Aorta (tissue), 5 donors: ENCODE results near the gene GPR37. TPM values are rescaled to one million over a fixed set of nuclear protein-coding genes. Genes with fewer than 3 reads are reported as not detected.

ENCODE experiments used
- ATAC-seq: fragments of 200-7000 bp; cut with Tn5 transposase; one replicate; pipeline ENCODE4 v1.9.1; 2022; ENCODE audit warnings: moderate library complexity; ENCODE audit not compliant: low FRiP score
- DNase-seq, 2 donors: peaks; one replicate each; pipeline ENCODE4 v3.0.0-alpha.2; 2020
- H3K27ac ChIP-seq, 2 donors: one replicate each; pipeline ENCODE4 v1.5.1; 2013; ENCODE audit warnings: low read length in 2 of 2, mild to moderate bottlenecking in 2 of 2, moderate library complexity in 2 of 2, control low read depth in 1 of 2, inconsistent platforms in 1 of 2, low read depth in 1 of 2
- H3K27me3 ChIP-seq, 2 donors: one replicate each; pipeline ENCODE4 v1.6.1; 2013; ENCODE audit warnings: control low read depth in 1 of 2, low read length in 1 of 2, mild to moderate bottlenecking in 1 of 2, moderate library complexity in 1 of 2; ENCODE audit not compliant: insufficient read depth in 2 of 2, control insufficient read depth in 1 of 2
- H3K36me3 ChIP-seq, 2 donors: one replicate each; pipeline ENCODE4 v1.6.1; 2013; ENCODE audit warnings: control low read depth in 1 of 2, low read length in 1 of 2, mild to moderate bottlenecking in 1 of 2; ENCODE audit not compliant: insufficient read depth in 2 of 2, control insufficient read depth in 1 of 2
- H3K4me1 ChIP-seq, 2 donors: one replicate each; pipeline ENCODE4 v1.6.1; 2013; ENCODE audit warnings: low read length in 2 of 2, control low read depth in 1 of 2, mild to moderate bottlenecking in 1 of 2, moderate library complexity in 1 of 2; ENCODE audit not compliant: insufficient read depth in 2 of 2, control insufficient read depth in 1 of 2
- H3K4me3 ChIP-seq, 2 donors: one replicate each; pipeline ENCODE4 v1.5.1; 2013; ENCODE audit warnings: low read length in 2 of 2, control low read depth in 1 of 2, mild to moderate bottlenecking in 1 of 2
- H3K9me3 ChIP-seq: one replicate; pipeline ENCODE4 v1.6.1; 2013; ENCODE audit warnings: mild to moderate bottlenecking, low read length; ENCODE audit not compliant: control insufficient read depth
- WGBS, 2 donors: extraction: QIAGEN DNeasy Blood & Tissue Kit; methylation state at CpG; one replicate each; pipeline ENCODE4 v1.1.7; 2013; 5-methylcytosine and 5-hydroxymethylcytosine counted together
- intact Hi-C, 2 donors: fragments of 100-400 bp; cut with DNase I; formaldehyde crosslinking; loops; one replicate each; pipeline versions ENCODE4 v1.14.2 to v1.15.0; 2022
- polyA plus RNA-seq, 2 donors: library from polyadenylated mRNA; stranded (reverse); fragments of 200-250 nt; gene quantifications; one replicate each; pipeline ENCODE4 v1.2.3, GENCODE V29; 2013
- total RNA-seq, 2 donors: library from RNA; stranded (reverse); fragmentation: NEBNext Ultra II Directional; extraction: Animal tissue kit (Norgen Biotek cat#: 25700); gene quantifications; one replicate each; pipeline ENCODE4 v1.2.1, GENCODE V29; 2021
- donor health status: healthy with polysubstance abuse.
- donor health status: Bipolar disorder and iron deficiency.
- donor health status: DM: no; HTN: no; CAD: no.
- donor health status: DM: no; HTN: no; CAD: no.
- donor health status: DM: yes; HTN: yes; CAD: no.

The GPR37 gene
- total and polyA plus RNA-seq, 4 donors, result 0.31 to 0.99 (median 0.51) TPM

DNA sequence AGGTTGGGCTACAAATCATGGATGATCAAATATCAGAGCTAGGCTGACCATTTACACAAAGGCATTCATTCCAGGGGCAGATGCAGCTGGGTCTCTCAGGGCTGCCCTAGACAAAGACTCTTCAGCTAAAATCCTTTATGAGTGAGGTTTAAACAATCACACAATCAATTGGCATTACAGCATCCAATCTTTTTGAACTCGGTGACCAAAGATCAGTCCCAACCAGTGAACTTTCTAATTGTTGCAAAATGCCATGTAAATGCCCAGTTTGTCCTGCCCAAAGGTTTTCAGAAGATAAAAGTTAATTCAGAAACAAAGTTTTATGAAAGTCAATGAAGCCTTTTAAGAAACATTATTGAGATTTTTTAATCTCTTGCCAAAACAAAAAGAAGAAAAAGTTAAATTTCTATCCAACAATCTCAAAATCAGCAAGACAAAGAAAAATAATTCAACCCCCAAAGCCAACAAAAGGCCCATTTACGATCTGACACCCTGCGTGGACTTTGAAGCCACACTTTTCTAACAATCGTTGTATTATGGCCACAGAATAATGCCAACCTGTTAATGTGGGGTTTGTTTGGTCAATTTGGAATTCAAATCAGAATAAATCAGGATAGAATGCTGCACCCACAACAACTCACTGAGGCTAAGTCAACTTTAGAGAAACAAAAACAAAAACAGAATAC is 40.9 kb downstream of the GPR37 start:
- no peak for DNase-seq
- no peaks in the 10 kb centered on the region for H3K27me3 ChIP-seq
- H3K27ac ChIP-seq, result no peak overlapping the region
- H3K4me3 ChIP-seq, result no peak overlapping the region
- no peak for ATAC-seq
- intact Hi-C loops, result no loop called here
- no peaks in the 10 kb centered on the region for H3K4me1 ChIP-seq
- no peaks in the 10 kb centered on the region for H3K36me3 ChIP-seq
- no peaks in the 10 kb centered on the region for H3K9me3 ChIP-seq
- WGBS, 2 donors, result 39 to 67% methylated on average over 4 of the region's 4 CpGs

DNA sequence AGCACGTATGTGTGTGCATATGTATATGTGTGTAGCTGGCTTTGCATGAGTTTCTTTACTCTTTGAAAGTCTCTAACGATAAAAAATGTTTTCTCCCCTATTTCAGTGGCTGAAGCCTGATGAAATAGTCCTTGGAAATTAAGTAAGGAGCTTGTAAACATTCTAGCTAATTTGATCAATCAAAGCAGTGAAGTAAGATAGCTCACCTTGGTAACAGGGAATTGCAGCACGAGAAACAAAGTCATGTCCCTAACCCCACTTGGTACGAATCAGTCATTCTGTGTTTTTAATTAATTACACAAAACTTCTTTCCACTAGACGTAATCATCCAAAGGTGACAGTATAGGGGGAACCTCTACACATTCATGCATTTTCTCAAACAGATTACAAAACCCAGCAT is 41.5 kb downstream of the GPR37 start:
- no peak overlapping the region for H3K4me3 ChIP-seq
- no peak overlapping the region for H3K27ac ChIP-seq
- no peaks in the 10 kb centered on the region for H3K36me3 ChIP-seq
- H3K4me1 ChIP-seq, result no peaks in the 10 kb centered on the region
- ATAC-seq (no peak), DNase-seq (no peak)
- no peaks in the 10 kb centered on the region for H3K27me3 ChIP-seq
- H3K9me3 ChIP-seq, result no peaks in the 10 kb centered on the region
- intact Hi-C loops, result no loop called here
- WGBS, 2 donors, result 83 to 93% methylated on average over 5 of the region's 5 CpGs

DNA sequence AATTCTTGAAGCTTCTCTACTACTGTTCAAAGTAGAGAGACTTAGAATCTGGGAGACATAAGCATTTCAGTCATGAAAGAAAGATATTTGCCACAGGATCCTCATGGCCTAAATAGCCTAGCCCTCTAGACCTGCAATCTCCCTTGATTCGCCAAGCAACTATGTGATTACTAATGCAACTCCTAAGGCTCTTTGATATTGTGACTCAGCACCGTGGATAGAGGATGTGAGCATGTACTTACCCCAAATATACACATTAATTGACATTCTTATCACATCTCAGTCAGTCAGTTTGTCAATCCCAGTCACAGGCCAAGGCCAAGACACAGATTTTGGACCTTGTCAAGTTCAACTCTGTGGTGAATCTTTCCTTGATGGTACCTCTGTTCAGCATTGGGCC is 42.6 kb downstream of the GPR37 start:
- DNase-seq (no peak), ATAC-seq (no peak)
- H3K9me3 ChIP-seq, result no peaks in the 10 kb centered on the region
- no peak overlapping the region for H3K4me3 ChIP-seq
- 73 to 76% methylated on average over 2 of the region's 2 CpGs for WGBS, 2 donors
- no peaks in the 10 kb centered on the region for H3K27me3 ChIP-seq
- intact Hi-C loops, result no loop called here
- H3K27ac ChIP-seq, result no peak overlapping the region
- H3K4me1 ChIP-seq, result no peaks in the 10 kb centered on the region
- H3K36me3 ChIP-seq, result no peaks in the 10 kb centered on the region

DNA sequence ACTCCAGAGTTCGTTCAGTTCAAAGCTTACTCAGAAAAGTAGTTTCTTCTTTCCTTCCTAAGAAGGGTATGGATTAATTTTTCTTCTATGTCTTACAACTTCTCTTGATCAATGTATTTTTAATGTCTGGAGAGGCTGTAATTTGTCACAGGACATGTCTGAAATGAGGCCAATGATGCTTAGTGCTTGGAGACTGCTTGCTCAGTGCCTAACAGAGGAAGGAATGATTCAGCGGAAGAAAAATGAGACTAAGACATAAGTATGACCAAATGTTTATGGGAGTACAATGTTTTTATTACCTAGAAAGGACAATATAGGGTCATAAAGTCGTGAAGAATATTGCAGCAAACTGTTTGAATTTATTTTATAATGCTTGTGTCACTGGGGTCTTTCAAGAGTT is 43.3 kb downstream of the GPR37 start:
- no peaks in the 10 kb centered on the region for H3K27me3 ChIP-seq
- no peaks in the 10 kb centered on the region for H3K4me1 ChIP-seq
- no peaks in the 10 kb centered on the region for H3K36me3 ChIP-seq
- ATAC-seq (no peak), DNase-seq (no peak)
- no peak overlapping the region for H3K4me3 ChIP-seq
- WGBS, 2 donors, result 18 to 24% methylated on average over 3 of the region's 3 CpGs
- H3K27ac ChIP-seq, result no peak overlapping the region
- intact Hi-C loops, result no loop called here
- H3K9me3 ChIP-seq, result no peaks in the 10 kb centered on the region

DNA sequence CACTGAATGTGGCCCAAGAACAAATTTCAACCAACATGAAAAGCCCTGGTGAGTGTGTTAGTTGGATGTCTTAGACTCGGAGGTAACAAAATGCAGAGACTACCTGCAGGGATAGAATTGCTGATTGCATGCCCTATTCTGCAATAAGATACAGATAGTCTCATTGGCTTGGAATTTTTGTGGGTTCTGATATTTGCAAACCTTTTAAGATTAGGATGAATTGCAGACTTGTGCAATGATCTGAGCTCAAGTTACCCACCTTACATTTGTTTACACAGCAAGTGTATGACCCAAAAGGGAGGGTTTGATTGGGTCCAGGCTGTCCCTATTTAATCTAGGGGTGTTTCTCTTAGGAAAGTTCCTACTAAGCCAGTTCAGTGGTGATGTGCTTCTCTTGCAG is 45.4 kb downstream of the GPR37 start:
- DNase-seq (no peak), ATAC-seq (no peak)
- Histone ChIP-seq H3K27ac (no peak overlapping the region), H3K9me3 (no peaks in the 10 kb centered on the region), H3K4me3 (no peak overlapping the region), H3K27me3 (no peaks in the 10 kb centered on the region), H3K4me1 (no peaks in the 10 kb centered on the region), H3K36me3 (no peaks in the 10 kb centered on the region)
- WGBS, 2 donors, result 71 to 92% methylated on average over 1 of the region's 1 CpG
- intact Hi-C loops, result no loop called here

DNA sequence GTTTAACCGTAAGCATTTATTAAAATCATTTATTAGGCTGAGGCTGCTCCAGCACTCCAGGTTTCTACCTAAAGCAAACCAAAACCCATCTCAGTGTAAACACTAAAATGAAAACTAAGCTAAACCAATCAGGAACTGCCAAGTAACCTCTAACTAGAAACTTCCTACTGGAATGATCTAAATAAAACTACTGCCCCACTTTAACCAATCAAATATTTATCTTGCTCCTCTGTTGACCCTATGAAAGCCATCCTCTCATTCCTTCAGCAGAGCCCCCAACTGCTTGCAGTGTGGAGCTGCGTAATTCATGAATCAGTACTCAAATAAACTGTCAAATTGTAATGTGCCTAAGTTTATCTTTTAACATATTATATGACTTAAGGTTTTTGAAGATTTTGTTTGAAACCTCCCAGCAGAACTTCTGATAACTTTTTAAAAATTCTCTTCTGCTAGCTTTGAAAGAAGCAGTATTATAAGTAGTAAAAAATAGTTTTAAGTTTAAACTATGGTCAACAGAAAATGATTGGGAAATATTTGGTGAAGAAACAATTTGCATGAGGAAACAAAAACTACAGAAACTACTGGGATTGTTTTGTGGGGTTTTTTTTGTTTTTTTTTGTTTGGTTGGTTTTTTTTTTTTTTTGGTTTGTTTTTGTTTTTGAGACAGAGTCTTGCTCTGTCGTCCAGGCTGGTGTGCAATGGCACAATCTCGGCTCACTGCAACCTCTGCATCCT is 47.4 kb downstream of the GPR37 start:
- no peak overlapping the region for H3K4me3 ChIP-seq
- H3K27me3 ChIP-seq, result no peaks in the 10 kb centered on the region
- no peaks in the 10 kb centered on the region for H3K9me3 ChIP-seq
- H3K36me3 ChIP-seq, result no peaks in the 10 kb centered on the region
- 83 to 85% methylated on average over 4 of the region's 4 CpGs for WGBS, 2 donors
- no peak overlapping the region for H3K27ac ChIP-seq
- no peaks in the 10 kb centered on the region for H3K4me1 ChIP-seq
- no peak for DNase-seq
- intact Hi-C loops, result loop anchor here in 1 of 2 donors (10.0 kb wide), 1 partner anchor 1183 kb away; the partner anchor contains the start of gene IQUB
- no peak for ATAC-seq

DNA sequence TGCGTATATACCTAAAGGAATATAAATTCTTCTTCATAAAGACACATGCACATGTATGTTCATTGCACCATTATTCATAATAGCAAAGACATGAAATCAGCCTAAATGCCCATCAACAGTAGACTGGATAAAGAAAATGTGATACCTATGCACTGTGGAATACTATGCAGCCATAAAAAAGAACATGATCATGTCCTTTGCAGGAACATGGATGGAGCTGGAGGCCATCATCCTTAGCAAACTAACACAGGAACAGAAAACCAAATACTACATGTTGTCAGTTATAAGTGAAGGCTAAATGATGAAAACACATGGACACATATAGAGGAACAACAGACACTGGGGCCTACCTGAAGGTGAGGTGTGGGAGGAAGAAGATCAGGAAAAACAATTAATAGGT is 48.7 kb downstream of the GPR37 start:
- no peak overlapping the region for H3K27ac ChIP-seq
- peaks cover 0 to 6% of the 10 kb centered on the region in 2 donors for H3K4me1 ChIP-seq
- no peaks in the 10 kb centered on the region for H3K27me3 ChIP-seq
- H3K9me3 ChIP-seq, result no peaks in the 10 kb centered on the region
- ATAC-seq (no peak), DNase-seq (no peak)
- 99 to 100% methylated on average over 1 of the region's 1 CpG for WGBS, 2 donors
- H3K36me3 ChIP-seq, result no peaks in the 10 kb centered on the region
- intact Hi-C loops, result loop anchor here in 1 of 2 donors (10.0 kb wide), 1 partner anchor 1182 kb away; the partner anchor contains the start of gene IQUB
- H3K4me3 ChIP-seq, result no peak overlapping the region

DNA sequence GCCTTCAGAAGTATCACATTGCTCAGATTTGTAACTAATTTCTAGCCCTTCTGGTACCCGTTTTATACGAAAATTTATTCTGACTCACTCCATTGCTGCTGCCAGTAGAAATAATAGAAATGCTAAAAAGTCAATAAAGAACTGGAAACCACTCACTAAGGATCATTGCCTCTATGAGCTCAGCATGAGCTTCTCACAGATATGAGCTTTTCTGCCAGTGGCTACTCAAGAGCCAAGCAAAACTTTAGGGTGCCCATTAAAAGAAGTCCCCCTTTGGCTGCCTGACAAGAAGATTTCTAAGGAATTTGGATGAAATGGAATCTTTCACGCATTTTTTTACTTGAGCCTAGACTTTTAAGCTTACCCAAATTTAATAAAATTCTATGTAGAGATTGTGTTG is 52.5 kb downstream of the GPR37 start:
- no peaks in the 10 kb centered on the region for H3K9me3 ChIP-seq
- no peaks in the 10 kb centered on the region for H3K36me3 ChIP-seq
- ATAC-seq (peak; percentile 67), DNase-seq (no peak)
- no peaks in the 10 kb centered on the region for H3K27me3 ChIP-seq
- intact Hi-C loops, result loop anchor here in 1 of 2 donors (5.0 to 10.0 kb wide), 3 partner anchors 54 to 1178 kb away; partner anchors contain the start of genes GPR37 and IQUB
- H3K4me1 ChIP-seq, result peaks cover 0 to 6% of the 10 kb centered on the region in 2 donors
- no peak overlapping the region for H3K4me3 ChIP-seq
- H3K27ac ChIP-seq, result peak overlapping the region in 1 of 2 donors; percentile 43
- WGBS, 2 donors, result 3 to 5% methylated on average over 3 of the region's 3 CpGs

DNA sequence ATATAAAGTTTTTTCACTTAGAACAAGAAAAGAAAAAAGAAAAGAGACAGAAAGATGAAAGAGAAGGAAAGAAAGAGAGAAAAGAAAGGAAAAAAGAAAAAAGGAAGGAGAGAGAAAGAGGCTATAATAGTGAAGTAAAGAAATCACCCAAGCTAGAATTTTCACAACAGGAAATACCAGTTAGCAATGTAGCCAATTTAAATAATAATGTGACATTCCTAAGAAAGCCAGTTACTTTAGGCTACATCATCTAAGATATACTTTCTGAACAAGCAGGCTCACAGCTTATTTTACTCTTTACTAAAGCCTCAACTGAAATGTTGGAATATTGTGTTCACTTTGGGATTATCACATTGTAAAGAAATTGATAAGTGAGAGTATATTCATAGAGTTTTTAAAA is 53.6 kb downstream of the GPR37 start:
- Histone ChIP-seq H3K27ac (peak overlapping the region in 1 of 2 donors; percentile 90), H3K27me3 (no peaks in the 10 kb centered on the region), H3K4me3 (no peak overlapping the region), H3K9me3 (no peaks in the 10 kb centered on the region), H3K4me1 (peaks cover 0 to 6% of the 10 kb centered on the region in 2 donors), H3K36me3 (no peaks in the 10 kb centered on the region)
- intact Hi-C loops, result loop anchor here in 1 of 2 donors (5.0 to 10.0 kb wide), 3 partner anchors 55 to 1177 kb away; partner anchors contain the start of genes GPR37 and IQUB
- ATAC-seq (no peak), DNase-seq (no peak)
